ENCODE data around the gene ASB6.

ASB6 gene

DNA sequence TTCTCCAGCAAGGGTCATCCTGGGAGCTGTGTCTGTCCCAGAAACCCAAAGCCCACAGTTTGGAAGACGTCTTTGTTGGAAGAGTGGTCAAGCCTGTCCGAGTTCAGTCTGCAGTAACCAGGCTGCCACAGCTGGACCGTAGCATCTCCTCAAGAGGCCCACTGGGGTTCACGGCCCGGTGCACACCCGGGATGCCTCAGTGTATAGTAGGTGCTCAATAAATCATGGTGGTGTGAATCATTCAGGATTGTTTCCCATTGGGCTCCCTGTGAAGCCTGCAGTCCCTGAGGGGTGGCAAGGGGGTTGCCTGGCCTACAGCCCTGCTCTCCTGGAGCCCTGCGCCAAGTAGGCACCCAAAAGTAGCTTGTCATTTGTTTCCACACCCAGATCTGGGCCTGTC lies 13.2 kb upstream of the ASB6 start:
- TF ChIP-seq, protein P1, sequence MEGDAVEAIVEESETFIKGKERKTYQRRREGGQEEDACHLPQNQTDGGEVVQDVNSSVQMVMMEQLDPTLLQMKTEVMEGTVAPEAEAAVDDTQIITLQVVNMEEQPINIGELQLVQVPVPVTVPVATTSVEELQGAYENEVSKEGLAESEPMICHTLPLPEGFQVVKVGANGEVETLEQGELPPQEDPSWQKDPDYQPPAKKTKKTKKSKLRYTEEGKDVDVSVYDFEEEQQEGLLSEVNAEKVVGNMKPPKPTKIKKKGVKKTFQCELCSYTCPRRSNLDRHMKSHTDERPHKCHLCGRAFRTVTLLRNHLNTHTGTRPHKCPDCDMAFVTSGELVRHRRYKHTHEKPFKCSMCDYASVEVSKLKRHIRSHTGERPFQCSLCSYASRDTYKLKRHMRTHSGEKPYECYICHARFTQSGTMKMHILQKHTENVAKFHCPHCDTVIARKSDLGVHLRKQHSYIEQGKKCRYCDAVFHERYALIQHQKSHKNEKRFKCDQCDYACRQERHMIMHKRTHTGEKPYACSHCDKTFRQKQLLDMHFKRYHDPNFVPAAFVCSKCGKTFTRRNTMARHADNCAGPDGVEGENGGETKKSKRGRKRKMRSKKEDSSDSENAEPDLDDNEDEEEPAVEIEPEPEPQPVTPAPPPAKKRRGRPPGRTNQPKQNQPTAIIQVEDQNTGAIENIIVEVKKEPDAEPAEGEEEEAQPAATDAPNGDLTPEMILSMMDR (IDR thresholded peaks at IDR 0.05), result no peak

DNA sequence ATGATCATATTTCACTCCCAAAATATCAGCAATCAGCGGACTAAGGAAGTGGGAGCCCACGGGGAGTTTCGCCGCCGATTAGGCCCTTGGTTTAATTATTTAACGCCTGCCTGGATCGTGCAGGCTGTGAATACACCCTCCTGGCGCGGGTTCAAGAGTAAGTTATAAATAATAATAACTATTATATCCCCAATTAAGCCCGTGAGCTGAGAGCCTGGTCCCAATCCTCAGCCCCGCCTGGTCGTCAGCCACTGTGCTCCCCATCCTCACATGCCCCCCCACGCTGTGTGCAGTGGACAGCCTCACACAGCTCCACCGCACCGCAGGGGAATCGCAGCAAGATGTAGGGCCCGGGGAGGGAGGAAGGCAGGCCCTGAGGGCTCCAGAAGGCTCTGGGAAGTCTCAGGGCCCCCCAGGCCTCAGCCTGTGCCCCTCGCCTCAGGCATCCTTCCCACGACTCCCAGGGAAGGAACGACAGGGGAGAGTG lies 12.6 kb upstream of the ASB6 start:
- TF ChIP-seq, protein P1 (IDR thresholded peaks at IDR 0.05), result no peak

DNA sequence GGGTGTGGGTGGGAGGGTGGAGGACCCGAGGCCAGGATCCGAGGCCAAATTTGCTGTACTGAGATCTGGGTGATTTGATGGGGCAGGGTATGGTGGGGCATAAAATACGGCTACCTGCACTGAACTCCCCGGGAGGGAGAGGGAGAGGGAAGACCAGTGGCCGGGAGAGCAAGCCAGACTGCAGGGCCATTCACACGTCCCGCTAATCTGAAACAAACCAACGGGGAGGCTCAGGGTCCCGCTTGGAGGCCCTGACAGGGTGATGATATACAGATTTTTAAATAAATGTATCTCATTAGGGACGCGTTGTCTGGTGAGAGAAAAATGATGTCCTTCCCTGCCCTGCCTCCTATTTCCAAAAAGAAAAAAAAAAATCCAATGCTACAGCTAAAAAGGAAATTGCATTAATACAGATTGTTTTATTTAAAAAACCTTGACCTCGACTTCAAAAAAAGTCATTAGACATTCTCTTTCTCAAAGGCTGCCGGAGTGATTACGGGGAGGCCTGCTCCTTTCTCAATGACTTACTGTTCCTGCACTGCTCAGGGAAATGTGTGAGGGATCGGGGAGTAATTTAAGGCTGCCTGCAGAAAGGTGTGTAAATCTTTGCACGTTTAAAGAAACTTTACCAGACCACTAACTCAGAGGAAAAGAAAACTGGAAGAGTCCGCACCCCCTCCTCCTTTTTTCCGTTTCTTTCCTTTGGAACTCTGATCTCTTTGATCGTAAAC lies 12.0 kb upstream of the ASB6 start:
- TF ChIP-seq, protein P1 (IDR thresholded peaks at IDR 0.05), result no peak

DNA sequence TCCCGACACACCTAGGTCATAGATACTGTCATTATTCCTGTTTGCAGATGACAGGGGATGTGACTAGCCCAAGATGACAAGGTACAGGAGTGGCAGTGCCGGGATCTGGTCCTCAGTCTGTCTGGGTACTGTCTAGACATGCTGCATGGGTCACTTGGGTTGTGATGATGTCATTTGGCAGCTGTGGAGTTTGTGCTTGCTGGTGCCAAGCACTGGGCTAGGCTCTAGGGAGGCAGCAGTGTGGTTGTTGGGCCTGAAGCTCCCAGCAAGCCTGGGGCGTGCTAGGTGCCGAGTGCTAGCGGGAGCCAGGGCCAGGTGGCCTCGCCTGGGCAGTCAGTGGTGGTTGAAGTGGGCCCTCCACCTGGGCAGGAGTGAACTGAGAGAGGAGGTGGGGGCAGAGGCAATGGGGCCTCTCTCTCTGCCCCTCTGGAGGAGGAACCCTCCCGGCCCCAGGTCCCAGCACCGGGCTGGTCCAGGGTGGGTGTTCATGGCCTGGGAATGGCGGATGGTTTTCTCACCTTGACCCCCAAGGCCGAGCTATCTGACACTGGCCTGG lies 8.8 kb upstream of the ASB6 start:
- TF ChIP-seq, protein P1 (IDR thresholded peaks at IDR 0.05), result no peak

DNA sequence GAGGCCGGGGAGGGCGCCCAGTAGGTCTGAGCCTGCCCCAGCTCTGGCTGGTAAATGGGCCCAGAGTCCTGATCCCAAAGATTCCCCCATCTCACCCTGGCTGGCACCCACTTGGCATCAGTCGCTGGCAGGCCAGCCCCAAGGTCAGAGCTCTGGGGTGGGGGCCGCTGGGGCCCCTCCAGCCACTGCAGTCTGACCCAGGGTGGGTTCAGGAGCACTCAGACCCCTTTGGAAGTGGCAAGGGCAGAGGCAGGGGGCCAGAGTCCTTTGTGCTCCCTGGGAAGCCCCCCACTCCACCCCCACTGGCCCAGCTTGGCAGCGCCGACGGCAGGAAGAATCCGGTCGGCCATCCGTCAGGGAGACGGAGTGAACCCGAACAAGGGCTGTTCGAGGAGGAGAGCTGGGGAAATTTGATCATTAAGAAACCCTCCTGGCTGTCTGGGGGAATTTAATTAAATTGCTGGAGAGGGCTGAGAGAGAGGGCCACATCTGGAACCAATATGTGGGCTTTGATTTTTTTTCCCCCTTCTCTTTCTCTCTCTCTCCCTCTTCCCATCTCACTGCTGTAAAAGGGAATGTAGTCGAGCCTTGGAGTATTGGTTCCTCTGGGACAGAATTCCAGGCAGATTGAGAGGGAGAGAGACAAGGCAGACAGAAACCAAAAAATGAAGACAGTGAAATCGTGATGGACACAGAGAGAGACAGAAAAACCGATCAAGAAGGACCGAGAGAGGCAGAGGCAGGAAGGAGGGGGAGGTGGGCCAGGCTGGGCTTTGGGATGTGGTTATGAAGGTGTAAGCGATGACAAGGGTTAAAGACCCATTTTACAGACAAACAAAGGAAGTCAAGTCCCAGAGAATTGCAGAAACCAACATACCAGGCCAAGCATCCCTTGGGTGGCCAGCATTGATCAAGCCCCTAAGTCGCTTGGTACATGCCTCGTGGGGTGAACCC lies 8.1 kb upstream of the ASB6 start:
- TF ChIP-seq, protein P1 (IDR thresholded peaks at IDR 0.05), result no peak

DNA sequence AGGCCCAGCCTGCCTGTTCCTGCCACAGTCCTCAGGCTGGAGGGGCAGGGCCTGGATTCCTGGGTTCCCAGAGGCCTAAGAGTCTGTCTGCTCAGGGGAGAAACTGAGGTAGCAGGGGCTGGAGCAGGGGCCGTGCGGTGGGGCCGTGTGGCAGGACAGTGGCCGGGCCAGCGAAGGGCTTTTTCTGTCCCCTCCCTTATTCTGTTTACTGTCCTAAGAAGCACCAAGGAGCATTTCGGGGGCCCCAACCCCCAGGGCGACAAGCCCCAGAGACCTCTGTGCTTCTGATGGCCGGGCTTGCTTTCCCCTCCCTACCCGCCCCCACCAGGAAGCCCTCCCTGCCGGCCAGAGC lies 6.8 kb upstream of the ASB6 start:
- TF ChIP-seq, protein P1 (IDR thresholded peaks at IDR 0.05), result no peak

DNA sequence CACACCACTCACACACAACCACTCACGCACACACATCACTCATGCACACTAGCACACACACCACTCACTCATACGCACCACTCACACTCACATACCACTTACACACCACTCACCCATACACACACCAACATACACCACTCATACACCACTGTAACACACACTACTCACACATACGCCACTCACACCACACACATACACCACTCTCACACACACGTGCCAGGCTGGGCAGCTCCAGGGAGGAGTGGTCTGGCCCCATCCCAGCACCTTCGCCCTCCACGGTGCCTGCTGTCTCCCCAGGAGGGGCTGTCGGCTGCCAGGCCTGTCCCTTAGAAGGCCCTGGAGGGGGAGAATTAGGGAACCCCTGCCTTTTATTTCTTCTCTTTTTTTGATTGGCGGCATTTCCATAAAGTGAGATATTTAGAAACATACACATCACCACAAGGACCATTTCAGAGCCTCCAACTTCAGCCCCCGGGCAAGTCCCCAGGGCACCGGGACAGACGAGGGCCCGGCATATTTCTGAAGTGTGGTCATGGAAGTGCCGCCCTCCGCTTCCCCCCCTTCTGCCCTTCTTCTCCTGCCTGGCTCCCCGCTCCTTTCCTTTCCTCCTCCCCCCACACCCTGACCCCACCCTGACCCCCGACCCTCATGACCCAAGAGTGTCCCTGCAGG lies 6.3 kb upstream of the ASB6 start:
- TF ChIP-seq, protein P1 (IDR thresholded peaks at IDR 0.05), result no peak
